ENCODE data around the gene IHH.

The IHH gene

DNA sequence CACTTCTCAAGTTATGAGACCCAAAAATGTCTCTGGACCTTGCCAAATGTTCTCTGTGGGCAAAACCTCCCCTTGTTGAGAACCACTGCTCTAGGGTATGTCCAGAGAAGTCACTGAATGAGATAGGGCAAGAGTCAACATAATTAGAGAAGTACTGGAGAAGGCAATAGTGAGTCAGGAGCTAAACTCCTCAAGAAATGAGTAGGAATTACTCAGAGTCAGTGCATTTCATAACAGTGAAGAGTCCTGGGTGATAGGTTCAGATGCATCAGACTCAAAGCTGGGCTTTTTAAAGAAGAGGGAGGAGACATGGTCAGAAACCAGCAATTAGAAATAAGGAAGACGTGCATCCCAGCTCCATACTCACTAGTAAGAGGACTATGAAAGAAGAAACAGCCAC lies 38.6 kb upstream of the IHH start:
- H3K9me3 ChIP-seq (ENCODE audit: severe bottlenecking): no peaks in the 10 kb centered on the region
- no peak overlapping the region for H3K27ac ChIP-seq
- DNase-seq: no peak
- no peaks in the 10 kb centered on the region for H3K36me3 ChIP-seq
- H3K27me3 ChIP-seq (ENCODE audit: insufficient read depth, low read depth, severe bottlenecking): no peaks in the 10 kb centered on the region
- TF ChIP-seq, protein P1, sequence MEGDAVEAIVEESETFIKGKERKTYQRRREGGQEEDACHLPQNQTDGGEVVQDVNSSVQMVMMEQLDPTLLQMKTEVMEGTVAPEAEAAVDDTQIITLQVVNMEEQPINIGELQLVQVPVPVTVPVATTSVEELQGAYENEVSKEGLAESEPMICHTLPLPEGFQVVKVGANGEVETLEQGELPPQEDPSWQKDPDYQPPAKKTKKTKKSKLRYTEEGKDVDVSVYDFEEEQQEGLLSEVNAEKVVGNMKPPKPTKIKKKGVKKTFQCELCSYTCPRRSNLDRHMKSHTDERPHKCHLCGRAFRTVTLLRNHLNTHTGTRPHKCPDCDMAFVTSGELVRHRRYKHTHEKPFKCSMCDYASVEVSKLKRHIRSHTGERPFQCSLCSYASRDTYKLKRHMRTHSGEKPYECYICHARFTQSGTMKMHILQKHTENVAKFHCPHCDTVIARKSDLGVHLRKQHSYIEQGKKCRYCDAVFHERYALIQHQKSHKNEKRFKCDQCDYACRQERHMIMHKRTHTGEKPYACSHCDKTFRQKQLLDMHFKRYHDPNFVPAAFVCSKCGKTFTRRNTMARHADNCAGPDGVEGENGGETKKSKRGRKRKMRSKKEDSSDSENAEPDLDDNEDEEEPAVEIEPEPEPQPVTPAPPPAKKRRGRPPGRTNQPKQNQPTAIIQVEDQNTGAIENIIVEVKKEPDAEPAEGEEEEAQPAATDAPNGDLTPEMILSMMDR (IDR thresholded peaks at IDR 0.05; ENCODE audit: low read depth, low read length): no peak
- H3K4me3 ChIP-seq (ENCODE audit: low read depth, low read length): no peak overlapping the region

DNA sequence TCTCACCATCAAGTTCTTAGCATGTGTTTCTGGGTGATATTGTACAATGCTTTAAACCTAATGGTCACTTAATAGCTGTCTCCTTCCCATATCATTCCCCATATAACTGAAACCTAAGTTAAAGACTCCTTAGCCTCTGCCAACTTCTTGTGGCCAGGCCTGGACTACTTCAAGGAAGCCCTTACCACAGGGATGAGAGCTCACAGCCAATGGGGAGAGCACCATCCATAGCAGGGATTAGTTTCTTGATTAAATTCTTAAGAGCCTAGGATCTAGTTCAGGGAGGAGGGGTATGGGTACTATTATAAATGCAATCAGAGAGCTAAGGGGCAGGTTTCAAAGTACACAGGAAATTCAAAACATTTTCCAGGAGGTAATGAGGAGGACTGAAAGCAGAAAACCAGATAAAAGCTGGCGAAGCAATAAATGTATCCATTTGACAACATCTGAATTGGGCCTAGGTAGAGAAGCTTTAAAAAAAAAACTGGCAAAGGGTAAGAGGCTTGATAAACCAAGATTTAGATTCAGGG lies 34.8 kb upstream of the IHH start:
- Histone ChIP-seq H3K4me3 (ENCODE audit: low read depth, low read length) (no peak overlapping the region), H3K9me3 (ENCODE audit: severe bottlenecking) (no peaks in the 10 kb centered on the region), H3K27me3 (ENCODE audit: insufficient read depth, low read depth, severe bottlenecking) (no peaks in the 10 kb centered on the region), H3K36me3 (no peaks in the 10 kb centered on the region), H3K27ac (no peak overlapping the region)
- TF ChIP-seq, protein P1 (IDR thresholded peaks at IDR 0.05; ENCODE audit: low read depth, low read length): no peak
- DNase-seq: no peak

DNA sequence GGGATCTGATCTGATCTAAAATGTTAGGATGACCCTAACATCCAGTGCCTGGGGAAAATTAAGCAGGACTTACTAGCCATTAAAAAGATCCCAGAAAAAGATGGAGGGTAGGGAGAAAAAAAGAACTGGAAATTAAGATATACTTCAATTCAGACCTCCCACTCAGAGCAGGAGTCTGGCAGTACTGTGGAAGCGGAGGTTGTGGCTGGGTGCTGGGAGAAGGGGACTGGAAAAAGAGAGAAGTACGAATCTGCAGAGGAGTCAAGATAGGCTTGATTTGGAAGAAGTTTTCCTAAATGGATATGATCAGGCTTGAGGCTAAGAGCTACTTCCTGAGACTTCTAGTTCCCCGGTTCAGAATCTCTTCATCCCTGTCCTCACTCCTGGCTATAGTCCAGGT lies 33.5 kb upstream of the IHH start:
- no peak for DNase-seq
- TF ChIP-seq, protein P1 (IDR thresholded peaks at IDR 0.05; ENCODE audit: low read depth, low read length): no peak
- H3K36me3 ChIP-seq: no peaks in the 10 kb centered on the region
- H3K9me3 ChIP-seq (ENCODE audit: severe bottlenecking): no peaks in the 10 kb centered on the region
- H3K4me3 ChIP-seq (ENCODE audit: low read depth, low read length): no peak overlapping the region
- no peak overlapping the region for H3K27ac ChIP-seq
- H3K27me3 ChIP-seq (ENCODE audit: insufficient read depth, low read depth, severe bottlenecking): no peaks in the 10 kb centered on the region

DNA sequence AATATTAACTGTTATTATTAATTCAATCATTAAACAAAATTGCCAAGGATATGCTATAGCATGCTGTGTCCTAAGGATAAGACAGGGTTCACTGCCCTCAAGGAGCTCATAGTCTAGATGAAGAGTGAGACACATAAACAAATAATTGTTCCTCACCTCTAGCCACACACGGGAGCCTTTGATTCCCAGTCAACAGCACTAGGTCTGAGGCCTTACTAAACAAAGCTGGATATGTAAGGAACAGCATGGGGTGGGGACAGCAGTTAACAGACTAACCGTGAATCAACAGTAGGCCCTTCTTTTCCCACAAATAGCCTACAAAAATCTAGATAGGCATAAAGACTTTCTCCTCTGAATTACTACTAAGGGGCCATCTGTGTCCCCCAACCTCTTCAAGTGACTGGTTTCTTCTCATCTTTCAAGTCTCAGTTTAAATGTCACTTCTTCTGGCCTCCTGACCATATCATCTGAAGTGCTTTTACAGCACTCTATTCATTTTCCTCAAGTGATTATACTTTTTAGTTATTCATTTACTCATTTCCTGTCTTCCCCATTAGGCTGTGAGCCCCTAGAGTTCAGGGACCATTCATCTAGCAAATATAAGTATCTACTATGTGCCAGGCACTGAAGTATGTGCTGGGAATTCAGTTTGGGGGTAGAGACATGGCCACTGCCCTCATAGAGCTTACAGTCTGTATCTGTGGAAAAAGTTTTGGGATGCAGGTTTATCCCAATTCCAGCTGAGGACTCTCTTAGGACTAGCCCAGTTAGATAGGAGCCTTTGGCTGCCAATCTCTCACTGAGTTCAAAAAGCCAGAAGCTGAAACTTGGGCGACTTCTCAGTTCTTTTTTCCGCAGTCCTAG lies 29.9 kb upstream of the IHH start:
- H3K36me3 ChIP-seq: no peaks in the 10 kb centered on the region
- H3K27me3 ChIP-seq (ENCODE audit: insufficient read depth, low read depth, severe bottlenecking): no peaks in the 10 kb centered on the region
- TF ChIP-seq, protein P1 (IDR thresholded peaks at IDR 0.05; ENCODE audit: low read depth, low read length): no peak
- no peaks in the 10 kb centered on the region for H3K9me3 ChIP-seq (ENCODE audit: severe bottlenecking)
- H3K27ac ChIP-seq: no peak overlapping the region
- H3K4me3 ChIP-seq (ENCODE audit: low read depth, low read length): no peak overlapping the region
- DNase-seq: no peak

DNA sequence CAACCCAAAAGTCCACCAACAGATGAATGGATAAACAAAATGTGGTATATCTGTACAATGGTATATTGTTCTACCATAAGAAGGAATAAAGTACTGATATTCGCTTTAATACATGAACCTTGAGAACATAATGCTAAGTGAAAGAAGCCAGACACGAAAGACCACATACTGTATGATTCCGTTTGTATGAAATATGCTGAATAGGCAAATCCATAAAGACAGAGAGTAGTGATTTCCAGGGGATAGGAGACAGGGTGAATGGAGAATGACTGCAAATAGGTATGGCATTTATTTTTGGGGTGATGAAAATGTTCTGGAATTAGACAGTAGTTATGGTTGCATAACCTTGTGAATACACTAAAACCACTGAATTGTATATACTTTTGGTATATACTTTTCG lies 28.6 kb upstream of the IHH start:
- H3K36me3 ChIP-seq: no peaks in the 10 kb centered on the region
- H3K9me3 ChIP-seq (ENCODE audit: severe bottlenecking): no peaks in the 10 kb centered on the region
- no peaks in the 10 kb centered on the region for H3K27me3 ChIP-seq (ENCODE audit: insufficient read depth, low read depth, severe bottlenecking)
- no peak for DNase-seq
- TF ChIP-seq, protein P1 (IDR thresholded peaks at IDR 0.05; ENCODE audit: low read depth, low read length): no peak
- H3K4me3 ChIP-seq (ENCODE audit: low read depth, low read length): no peak overlapping the region
- H3K27ac ChIP-seq: no peak overlapping the region
